A549 (cell line): ENCODE data around the gene SSC5D.

Experiments used
- CEBPB ChIP-seq, 2 experiments: fragments of >200 bp in 1 of 2; sonication (Bioruptor Twin) in 1 of 2; formaldehyde crosslinking in 1 of 2; IDR thresholded peaks; 2 replicates each; pipeline ENCODE4 v1.6.1; 2012 to 2016
- CHD4 ChIP-seq: fragments of 200-600 bp; sonication (generic); IDR thresholded peaks from 2 replicates; pipeline ENCODE4 v1.6.1; 2016; ENCODE audit warnings: antibody characterized with exemption, mild to moderate bottlenecking, borderline replicate concordance
- CTCF ChIP-seq: fragments of >200 bp; sonication (Bioruptor Twin); formaldehyde crosslinking; IDR thresholded peaks from 3 replicates; pipeline ENCODE4 v1.5.1; 2016
- EP300 ChIP-seq, 2 experiments: fragments of >200 bp; sonication (Bioruptor Twin); formaldehyde crosslinking; IDR thresholded peaks; 2 replicates in 1 of 2; 3 replicates in 1 of 2; pipeline ENCODE4 v1.6.1; 2016 to 2017
- MAX ChIP-seq: IDR thresholded peaks from 2 replicates; pipeline ENCODE4 v1.6.1; 2012
- NR3C1 ChIP-seq: fragments of >200 bp; sonication (Bioruptor Twin); formaldehyde crosslinking; IDR thresholded peaks from 3 replicates; pipeline ENCODE4 v1.6.1; 2017
- POLR2A ChIP-seq: IDR thresholded peaks from 2 replicates; pipeline ENCODE4 v1.6.1; 2012; ENCODE audit warnings: mild to moderate bottlenecking, low read length
- POLR2AphosphoS2 ChIP-seq: conservative IDR thresholded peaks from 2 replicates; pipeline ENCODE4 v1.6.1; 2012; ENCODE audit warnings: low read length, improper control_type of control experiment, inconsistent platforms
- RARB ChIP-seq: fragments of 250-450 bp; sonication (Bioruptor Pico); IDR thresholded peaks from 2 replicates; pipeline ENCODE4 v1.8.0; 2021; ENCODE audit warnings: mild to moderate bottlenecking, moderate library complexity
- SMC3 ChIP-seq: fragments of >200 bp; sonication (Bioruptor Twin); formaldehyde crosslinking; IDR thresholded peaks from 3 replicates; pipeline ENCODE4 v1.6.1; 2018; ENCODE audit warnings: inconsistent platforms
- USF2 ChIP-seq: fragments of 450-650 bp; IDR thresholded peaks from 2 replicates; pipeline ENCODE4 v1.6.1; 2014; ENCODE audit warnings: antibody characterized with exemption

GRCh38 chr19:55489711-55490477, 1.7 kb downstream of the SSC5D start:
- no peak for TF ChIP-seq CTCF
- no peak for TF ChIP-seq USF2
- TF ChIP-seq RARB (CRISPR knock-in tag), result no peak
- no peak for TF ChIP-seq SMC3
- no peak for TF ChIP-seq CHD4
- no peak for TF ChIP-seq MAX
- no peak for TF ChIP-seq CEBPB (IDR thresholded peaks at IDR 0.05)
- no peak for TF ChIP-seq EP300 (IDR thresholded peaks at IDR 0.05)
- no peak for TF ChIP-seq POLR2A
- no peak for TF ChIP-seq NR3C1
- TF ChIP-seq POLR2AphosphoS2, result no peak
